Measurements from ENCODE around the gene IPP.

Gene IPP

GRCh38 chr1:45750298-45751038 is at the start of gene IPP:
Gene IPP (minus strand): TSS chr1:45750653. CDS start chr1:45746411, 4,242 bp downstream.
- ChIA-PET CTCF (interaction anchor here (0.6 kb wide), 1 partner anchor 106 kb away, joined by 4 read pairs; no protein-coding TSS in a partner anchor), POLR2A (interaction anchor here (0.6 to 1.2 kb wide), 4 partner anchors 15 to 65 kb away, joined by 3 to 5 read pairs (median 4); partner anchors contain the start of gene MAST2)
- H3K9me3 ChIP-seq (ENCODE audit: control insufficient read depth, insufficient read depth, low read depth, low read length), result no peaks in the 10 kb centered on the region
- H3K4me1 ChIP-seq (ENCODE audit: control insufficient read depth, insufficient read depth, low read length), result no peaks in the 10 kb centered on the region
- H3K27ac ChIP-seq (ENCODE audit: extremely low read depth, low read depth, low read length), result peak within 1 kb of the TSS; percentile 87
- H3K4me3 ChIP-seq (ENCODE audit: low read depth, low read length), result peak within 1 kb of the TSS; percentile 61
- peaks cover 0 to 4% of the 10 kb centered on the region in 2 experiments; a peak in 1 of 3 replicates for H3K36me3 ChIP-seq (ENCODE audit: control insufficient read depth in 2 of 2, insufficient read depth in 1 of 2, low read length in 2 of 2)
- TF ChIP-seq REST (tag by site-specific recombination; IDR thresholded peaks at IDR 0.05) (peak; percentile 69), ZNF510 (tag by site-specific recombination; IDR thresholded peaks at IDR 0.05; ENCODE audit: insufficient replicate concordance) (no peak), BCL6B (tag by site-specific recombination; IDR thresholded peaks at IDR 0.05) (no peak), ZNF548 (tag by site-specific recombination; IDR thresholded peaks at IDR 0.05) (no peak), ZNF664 (tag by site-specific recombination; IDR thresholded peaks at IDR 0.05) (no peak), IKZF3 (tag by site-specific recombination; IDR thresholded peaks at IDR 0.05) (peak; percentile 81), ZEB2 (tag by site-specific recombination; IDR thresholded peaks at IDR 0.05) (peak; percentile 78), ZNF48 (tag by site-specific recombination; IDR thresholded peaks at IDR 0.05) (no peak), ZNF558 (tag by site-specific recombination; IDR thresholded peaks at IDR 0.05) (no peak; the same call in none of the 2 replicates), PATZ1 (tag by site-specific recombination; IDR thresholded peaks at IDR 0.05) (peak; percentile 96), ZNF585B (tag by site-specific recombination; IDR thresholded peaks at IDR 0.05) (no peak; the same call in 1 of the 2 replicates), ZNF76 (tag by site-specific recombination; IDR thresholded peaks at IDR 0.05; ENCODE audit: borderline replicate concordance, low read depth) (no peak), ZBTB7A (tag by site-specific recombination; IDR thresholded peaks at IDR 0.05; ENCODE audit: low read depth) (no peak), KLF1 (tag by site-specific recombination; IDR thresholded peaks at IDR 0.05) (peak; percentile 43; the same call in 1 of the 2 replicates), SP3 (tag by site-specific recombination; IDR thresholded peaks at IDR 0.05) (no peak; the same call in 1 of the 2 replicates), FEZF1 (tag by site-specific recombination; IDR thresholded peaks at IDR 0.05) (no peak), ZXDB (tag by site-specific recombination; IDR thresholded peaks at IDR 0.05) (peak; percentile 78), ZFP41 (tag by site-specific recombination; IDR thresholded peaks at IDR 0.05; ENCODE audit: borderline replicate concordance) (no peak), ZNF302 (tag by site-specific recombination; IDR thresholded peaks at IDR 0.05; ENCODE audit: low read depth) (no peak), ZNF19 (tag by site-specific recombination; IDR thresholded peaks at IDR 0.05; ENCODE audit: low read depth) (no peak), ZNF121 (tag by site-specific recombination; IDR thresholded peaks at IDR 0.05) (no peak), HOXC10 (CRISPR knock-in tag; IDR thresholded peaks at IDR 0.05) (0 out of 2 replicates have a peak, but pooled peaks have one; percentile 46), ZNF214 (tag by site-specific recombination; IDR thresholded peaks at IDR 0.05; ENCODE audit: borderline replicate concordance) (no peak), ZNF223 (tag by site-specific recombination; IDR thresholded peaks at IDR 0.05) (no peak), ZNF837 (tag by site-specific recombination; IDR thresholded peaks at IDR 0.05) (no peak), ZNF18 (tag by site-specific recombination; IDR thresholded peaks at IDR 0.05) (no peak), ZBTB21 (tag by site-specific recombination; IDR thresholded peaks at IDR 0.05) (peak; percentile 8; the same call in 1 of the 2 replicates), ZNF513 (tag by site-specific recombination; IDR thresholded peaks at IDR 0.05) (no peak)

Measured in HEK293 (cell line).